SK-N-SH treated with all-trans-retinoic acid at 6 μM for 48 hours (cell line): ENCODE measurements around the gene DAGLB.

Source experiments
- ATAC-seq: fragments of 200-7000 bp; cut with Tn5 transposase; 3 replicates; pipeline ENCODE4 v1.9.1; 2020; ENCODE audit warnings: mild to moderate bottlenecking, moderate library complexity
- ARNTL ChIP-seq: fragments of 450-650 bp; formaldehyde crosslinking; IDR thresholded peaks from 2 replicates; pipeline ENCODE4 v1.5.0; 2020; ENCODE audit warnings: low read depth, mild to moderate bottlenecking, moderate library complexity, borderline replicate concordance
- BACH2 ChIP-seq: fragments of 250-450 bp; sonication (Bioruptor Pico); IDR thresholded peaks from 2 replicates; pipeline ENCODE4 v1.9.0; 2021; ENCODE audit warnings: mild to moderate bottlenecking, borderline replicate concordance
- CSDC2 ChIP-seq: fragments of 250-450 bp; sonication (Bioruptor Pico); IDR thresholded peaks from 2 replicates; pipeline ENCODE4 v1.5.0; 2020; ENCODE audit warnings: mild to moderate bottlenecking, moderate library complexity
- ESRRG ChIP-seq: fragments of 250-450 bp; sonication (Bioruptor Pico); IDR thresholded peaks from 2 replicates; pipeline ENCODE4 v1.6.1; 2021; ENCODE audit warnings: mild to moderate bottlenecking
- GLIS3 ChIP-seq: fragments of 250-450 bp; sonication (Bioruptor Pico); IDR thresholded peaks from 2 replicates; pipeline ENCODE4 v1.5.0; 2020; ENCODE audit warnings: mild to moderate bottlenecking, moderate library complexity
- ISL1 ChIP-seq: fragments of 250-450 bp; sonication (Bioruptor Pico); IDR thresholded peaks from 2 replicates; pipeline ENCODE4 v2.1.2; 2022; ENCODE audit warnings: mild to moderate bottlenecking, moderate library complexity
- OSR1 ChIP-seq: fragments of 250-450 bp; sonication (Bioruptor Pico); IDR thresholded peaks from 2 replicates; pipeline ENCODE4 v1.8.0; 2022; ENCODE audit warnings: moderate library complexity, mild to moderate bottlenecking, inconsistent platforms
- PPARA ChIP-seq: fragments of 250-450 bp; sonication (Bioruptor Pico); IDR thresholded peaks from 2 replicates; pipeline ENCODE4 v1.5.0; 2020; ENCODE audit warnings: mild to moderate bottlenecking, borderline replicate concordance
- RARB ChIP-seq: fragments of 250-450 bp; sonication (Bioruptor Pico); IDR thresholded peaks from 2 replicates; pipeline ENCODE4 v1.8.0; 2021; ENCODE audit warnings: mild to moderate bottlenecking, moderate library complexity
- SNAI2 ChIP-seq: fragments of 250-450 bp; sonication (Bioruptor Pico); IDR thresholded peaks from 2 replicates; pipeline ENCODE4 v1.5.0; 2020; ENCODE audit warnings: mild to moderate bottlenecking, moderate library complexity
- TCF4 ChIP-seq: fragments of 250-450 bp; sonication (Bioruptor Pico); IDR thresholded peaks from 2 replicates; pipeline ENCODE4 v1.8.0; 2021; ENCODE audit warnings: mild to moderate bottlenecking, moderate library complexity, borderline replicate concordance
- TOX ChIP-seq: fragments of 250-450 bp; sonication (Bioruptor Pico); IDR thresholded peaks from 2 replicates; pipeline ENCODE4 v1.8.0; 2021; ENCODE audit warnings: mild to moderate bottlenecking, moderate library complexity, borderline replicate concordance
- ZC3H10 ChIP-seq: fragments of 250-450 bp; sonication (Bioruptor Pico); IDR thresholded peaks from 2 replicates; pipeline ENCODE4 v1.5.1; 2021; ENCODE audit warnings: mild to moderate bottlenecking, moderate library complexity
- ZFP3 ChIP-seq: fragments of 250-450 bp; sonication (Bioruptor Pico); IDR thresholded peaks from 2 replicates; pipeline ENCODE4 v1.5.0; 2020; ENCODE audit warnings: mild to moderate bottlenecking, moderate library complexity
- ZFP30 ChIP-seq: fragments of 450-650 bp; formaldehyde crosslinking; IDR thresholded peaks from 2 replicates; pipeline ENCODE4 v1.5.0; 2022; ENCODE audit warnings: mild to moderate bottlenecking, moderate library complexity
- ZNF565 ChIP-seq: fragments of 450-650 bp; formaldehyde crosslinking; conservative IDR thresholded peaks from 2 replicates; pipeline ENCODE4 v1.5.0; 2020; ENCODE audit warnings: low read depth, mild to moderate bottlenecking, moderate library complexity
- ZNF70 ChIP-seq: fragments of 450-650 bp; formaldehyde crosslinking; IDR thresholded peaks from 2 replicates; pipeline ENCODE4 v1.5.0; 2020; ENCODE audit warnings: mild to moderate bottlenecking, moderate library complexity
- ZNF8 ChIP-seq: fragments of 450-650 bp; formaldehyde crosslinking; IDR thresholded peaks from 2 replicates; pipeline ENCODE4 v1.5.0; 2020; ENCODE audit warnings: mild to moderate bottlenecking, moderate library complexity
- TF ChIP-seq, protein P1 (sequence below): fragments of 250-450 bp; sonication (Bioruptor Pico); IDR thresholded peaks from 2 replicates; pipeline ENCODE4 v1.5.1; 2020; ENCODE audit warnings: low read depth, mild to moderate bottlenecking, moderate library complexity
- TF ChIP-seq, protein P2 (sequence below): fragments of 250-450 bp; sonication (Bioruptor Pico); IDR thresholded peaks from 2 replicates; pipeline ENCODE4 v1.8.0; 2021; ENCODE audit warnings: low read depth, mild to moderate bottlenecking, moderate library complexity, borderline replicate concordance
- TF ChIP-seq, protein P3 (sequence below): fragments of 250-450 bp; sonication (Bioruptor Pico); IDR thresholded peaks from 2 replicates; pipeline ENCODE4 v1.8.0; 2020; ENCODE audit warnings: mild to moderate bottlenecking, moderate library complexity, borderline replicate concordance
- TF ChIP-seq, protein P4 (sequence below): fragments of 250-450 bp; sonication (Bioruptor Pico); IDR thresholded peaks from 2 replicates; pipeline ENCODE4 v1.5.1; 2021; ENCODE audit warnings: mild to moderate bottlenecking, moderate library complexity

Gene DAGLB

DNA sequence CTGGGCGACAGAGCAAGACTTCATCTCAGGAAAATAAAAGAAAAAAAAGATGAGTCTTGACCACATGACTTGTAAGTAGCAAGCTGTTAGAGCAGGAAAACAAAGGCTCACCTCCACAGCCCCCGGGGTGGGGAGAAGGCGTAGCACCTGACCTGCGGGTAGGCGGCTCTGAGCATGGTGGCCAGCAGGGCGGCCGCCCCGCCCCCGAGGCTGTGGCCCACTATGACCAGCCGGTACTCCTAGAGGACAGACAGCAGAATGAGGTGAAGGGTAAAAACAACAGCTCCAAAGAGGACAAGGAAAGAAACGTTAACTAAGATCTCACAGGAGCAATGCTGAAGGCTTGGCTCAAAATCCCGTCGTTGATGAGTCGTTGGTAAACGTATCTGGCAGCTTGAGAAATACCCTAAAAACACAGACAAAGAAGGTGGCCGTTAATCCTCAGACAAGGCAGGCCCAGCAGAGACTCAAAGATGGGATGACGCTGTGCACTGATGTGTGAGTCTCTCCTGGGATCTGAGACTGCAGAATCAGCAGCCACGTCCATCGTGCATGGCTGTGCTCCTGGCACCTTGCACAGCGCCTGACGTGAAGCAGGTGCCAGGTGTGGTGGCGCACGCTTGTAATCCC, 31.1 kb downstream of the DAGLB start:
- ATAC-seq = peak; percentile 7; the same call in 1 of the 3 replicates
- TF ChIP-seq ZNF70 (CRISPR knock-in tag) = no peak
- TF ChIP-seq ISL1 (CRISPR knock-in tag) = no peak
- no peak for TF ChIP-seq ARNTL (CRISPR knock-in tag)
- no peak for TF ChIP-seq OSR1 (CRISPR knock-in tag)
- TF ChIP-seq PPARA (CRISPR knock-in tag) = no peak
- no peak for TF ChIP-seq TOX (CRISPR knock-in tag)
- TF ChIP-seq TCF4 (CRISPR knock-in tag) = no peak
- TF ChIP-seq, protein P1, sequence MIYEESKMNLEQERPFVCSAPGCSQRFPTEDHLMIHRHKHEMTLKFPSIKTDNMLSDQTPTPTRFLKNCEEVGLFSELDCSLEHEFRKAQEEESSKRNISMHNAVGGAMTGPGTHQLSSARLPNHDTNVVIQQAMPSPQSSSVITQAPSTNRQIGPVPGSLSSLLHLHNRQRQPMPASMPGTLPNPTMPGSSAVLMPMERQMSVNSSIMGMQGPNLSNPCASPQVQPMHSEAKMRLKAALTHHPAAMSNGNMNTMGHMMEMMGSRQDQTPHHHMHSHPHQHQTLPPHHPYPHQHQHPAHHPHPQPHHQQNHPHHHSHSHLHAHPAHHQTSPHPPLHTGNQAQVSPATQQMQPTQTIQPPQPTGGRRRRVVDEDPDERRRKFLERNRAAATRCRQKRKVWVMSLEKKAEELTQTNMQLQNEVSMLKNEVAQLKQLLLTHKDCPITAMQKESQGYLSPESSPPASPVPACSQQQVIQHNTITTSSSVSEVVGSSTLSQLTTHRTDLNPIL (CRISPR knock-in tag) = no peak
- TF ChIP-seq, protein P2, sequence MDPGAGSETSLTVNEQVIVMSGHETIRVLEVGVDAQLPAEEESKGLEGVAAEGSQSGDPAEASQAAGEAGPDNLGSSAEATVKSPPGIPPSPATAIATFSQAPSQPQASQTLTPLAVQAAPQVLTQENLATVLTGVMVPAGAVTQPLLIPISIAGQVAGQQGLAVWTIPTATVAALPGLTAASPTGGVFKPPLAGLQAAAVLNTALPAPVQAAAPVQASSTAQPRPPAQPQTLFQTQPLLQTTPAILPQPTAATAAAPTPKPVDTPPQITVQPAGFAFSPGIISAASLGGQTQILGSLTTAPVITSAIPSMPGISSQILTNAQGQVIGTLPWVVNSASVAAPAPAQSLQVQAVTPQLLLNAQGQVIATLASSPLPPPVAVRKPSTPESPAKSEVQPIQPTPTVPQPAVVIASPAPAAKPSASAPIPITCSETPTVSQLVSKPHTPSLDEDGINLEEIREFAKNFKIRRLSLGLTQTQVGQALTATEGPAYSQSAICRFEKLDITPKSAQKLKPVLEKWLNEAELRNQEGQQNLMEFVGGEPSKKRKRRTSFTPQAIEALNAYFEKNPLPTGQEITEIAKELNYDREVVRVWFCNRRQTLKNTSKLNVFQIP (CRISPR knock-in tag) = no peak
- TF ChIP-seq ZFP3 (CRISPR knock-in tag) = no peak
- TF ChIP-seq GLIS3 (CRISPR knock-in tag) = no peak
- TF ChIP-seq CSDC2 (CRISPR knock-in tag) = no peak
- no peak for TF ChIP-seq ZNF565 (CRISPR knock-in tag)
- no peak for TF ChIP-seq BACH2 (CRISPR knock-in tag)
- TF ChIP-seq, protein P3, sequence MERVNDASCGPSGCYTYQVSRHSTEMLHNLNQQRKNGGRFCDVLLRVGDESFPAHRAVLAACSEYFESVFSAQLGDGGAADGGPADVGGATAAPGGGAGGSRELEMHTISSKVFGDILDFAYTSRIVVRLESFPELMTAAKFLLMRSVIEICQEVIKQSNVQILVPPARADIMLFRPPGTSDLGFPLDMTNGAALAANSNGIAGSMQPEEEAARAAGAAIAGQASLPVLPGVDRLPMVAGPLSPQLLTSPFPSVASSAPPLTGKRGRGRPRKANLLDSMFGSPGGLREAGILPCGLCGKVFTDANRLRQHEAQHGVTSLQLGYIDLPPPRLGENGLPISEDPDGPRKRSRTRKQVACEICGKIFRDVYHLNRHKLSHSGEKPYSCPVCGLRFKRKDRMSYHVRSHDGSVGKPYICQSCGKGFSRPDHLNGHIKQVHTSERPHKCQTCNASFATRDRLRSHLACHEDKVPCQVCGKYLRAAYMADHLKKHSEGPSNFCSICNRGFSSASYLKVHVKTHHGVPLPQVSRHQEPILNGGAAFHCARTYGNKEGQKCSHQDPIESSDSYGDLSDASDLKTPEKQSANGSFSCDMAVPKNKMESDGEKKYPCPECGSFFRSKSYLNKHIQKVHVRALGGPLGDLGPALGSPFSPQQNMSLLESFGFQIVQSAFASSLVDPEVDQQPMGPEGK = no peak
- TF ChIP-seq ZFP30 (CRISPR knock-in tag) = no peak
- TF ChIP-seq, protein P4, sequence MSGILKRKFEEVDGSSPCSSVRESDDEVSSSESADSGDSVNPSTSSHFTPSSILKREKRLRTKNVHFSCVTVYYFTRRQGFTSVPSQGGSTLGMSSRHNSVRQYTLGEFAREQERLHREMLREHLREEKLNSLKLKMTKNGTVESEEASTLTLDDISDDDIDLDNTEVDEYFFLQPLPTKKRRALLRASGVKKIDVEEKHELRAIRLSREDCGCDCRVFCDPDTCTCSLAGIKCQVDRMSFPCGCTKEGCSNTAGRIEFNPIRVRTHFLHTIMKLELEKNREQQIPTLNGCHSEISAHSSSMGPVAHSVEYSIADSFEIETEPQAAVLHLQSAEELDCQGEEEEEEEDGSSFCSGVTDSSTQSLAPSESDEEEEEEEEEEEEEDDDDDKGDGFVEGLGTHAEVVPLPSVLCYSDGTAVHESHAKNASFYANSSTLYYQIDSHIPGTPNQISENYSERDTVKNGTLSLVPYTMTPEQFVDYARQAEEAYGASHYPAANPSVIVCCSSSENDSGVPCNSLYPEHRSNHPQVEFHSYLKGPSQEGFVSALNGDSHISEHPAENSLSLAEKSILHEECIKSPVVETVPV (CRISPR knock-in tag) = no peak

DNA sequence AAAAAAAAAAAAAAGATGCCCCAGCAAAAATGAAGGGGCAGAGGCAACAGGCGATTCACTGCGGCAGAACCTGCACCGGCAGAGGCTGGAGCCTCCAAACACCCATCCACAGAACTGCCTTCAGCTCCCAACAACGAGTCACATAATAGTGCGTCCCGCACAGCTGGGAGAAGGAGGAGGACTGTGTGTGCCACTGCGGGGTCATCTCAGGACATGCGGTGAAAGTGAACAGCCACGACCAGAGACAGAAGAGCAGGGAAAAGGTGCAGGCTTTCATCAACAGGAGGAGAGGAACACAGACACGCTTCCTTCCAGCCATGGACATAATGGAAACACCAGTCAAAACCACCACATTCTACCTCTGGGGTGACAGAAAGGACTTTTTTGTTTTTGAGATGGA, 34.1 kb downstream of the DAGLB start:
- ATAC-seq = no peak
- TF ChIP-seq TOX (CRISPR knock-in tag) (no peak), SNAI2 (CRISPR knock-in tag) (no peak), TCF4 (CRISPR knock-in tag) (no peak), ZC3H10 (CRISPR knock-in tag) (no peak), ZNF8 (no peak), OSR1 (CRISPR knock-in tag) (no peak)
- TF ChIP-seq, protein P1 (CRISPR knock-in tag) = no peak
- TF ChIP-seq, all 23 proteins: peak for 0

DNA sequence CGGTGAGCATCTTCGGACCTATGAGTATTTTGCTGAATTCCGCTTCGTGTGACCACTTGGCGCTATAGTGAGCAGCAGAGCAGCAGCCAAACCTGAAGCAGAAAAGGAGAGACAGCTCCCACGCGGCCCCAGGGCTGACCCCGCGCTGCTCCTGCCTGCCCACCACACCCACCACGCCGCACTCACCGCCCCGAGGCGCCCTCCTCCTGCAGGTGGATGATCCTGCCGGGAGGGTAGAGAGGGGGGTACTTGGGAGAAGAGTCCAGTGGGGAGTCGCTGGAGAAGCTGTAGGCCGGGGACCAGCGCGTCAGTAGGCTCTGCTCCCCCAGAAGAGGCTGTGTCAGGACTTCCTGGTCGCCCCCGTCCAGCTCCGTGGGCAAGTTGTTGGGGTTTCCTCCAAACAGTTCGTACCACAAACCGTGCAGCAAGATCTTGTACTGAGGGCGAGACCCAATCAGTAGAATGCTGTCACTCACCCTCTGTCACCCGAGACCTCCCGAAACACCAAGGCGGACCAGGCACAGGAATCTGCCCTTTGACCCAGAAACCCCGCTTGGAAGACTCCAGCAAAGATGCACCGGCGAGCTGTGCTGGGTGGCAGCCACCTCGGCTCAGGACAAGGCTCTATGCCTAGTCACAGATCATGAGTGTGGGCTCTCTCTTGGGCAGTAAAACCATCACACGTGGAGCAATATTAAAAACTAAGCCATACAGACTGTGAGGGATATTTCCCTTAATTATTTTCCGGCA, 37.6 kb downstream of the DAGLB start:
- no peak for TF ChIP-seq RARB (CRISPR knock-in tag)
- TF ChIP-seq ESRRG (CRISPR knock-in tag) = no peak
- no peak for TF ChIP-seq ARNTL (CRISPR knock-in tag)
- ATAC-seq = peak; percentile 3; the same call in 2 of the 3 replicates
